HG03575 (cell line): Measurements from ENCODE around the gene CRYBB3.
"Not testable (repeated sequence)": the region's sequence is repeated elsewhere in the genome, so short reads cannot be mapped to it uniquely, and the experiment has no call there.

Experiments used
- ATAC-seq: cut with Tn5 transposase; IDR thresholded peaks from one replicate; pipeline ENCODE4 v1.9.1; 2021; ENCODE audit not compliant: unreplicated experiment, insufficient number of reproducible peaks, low FRiP score; ENCODE audit errors: extremely low read depth

CRYBB3 gene

DNA sequence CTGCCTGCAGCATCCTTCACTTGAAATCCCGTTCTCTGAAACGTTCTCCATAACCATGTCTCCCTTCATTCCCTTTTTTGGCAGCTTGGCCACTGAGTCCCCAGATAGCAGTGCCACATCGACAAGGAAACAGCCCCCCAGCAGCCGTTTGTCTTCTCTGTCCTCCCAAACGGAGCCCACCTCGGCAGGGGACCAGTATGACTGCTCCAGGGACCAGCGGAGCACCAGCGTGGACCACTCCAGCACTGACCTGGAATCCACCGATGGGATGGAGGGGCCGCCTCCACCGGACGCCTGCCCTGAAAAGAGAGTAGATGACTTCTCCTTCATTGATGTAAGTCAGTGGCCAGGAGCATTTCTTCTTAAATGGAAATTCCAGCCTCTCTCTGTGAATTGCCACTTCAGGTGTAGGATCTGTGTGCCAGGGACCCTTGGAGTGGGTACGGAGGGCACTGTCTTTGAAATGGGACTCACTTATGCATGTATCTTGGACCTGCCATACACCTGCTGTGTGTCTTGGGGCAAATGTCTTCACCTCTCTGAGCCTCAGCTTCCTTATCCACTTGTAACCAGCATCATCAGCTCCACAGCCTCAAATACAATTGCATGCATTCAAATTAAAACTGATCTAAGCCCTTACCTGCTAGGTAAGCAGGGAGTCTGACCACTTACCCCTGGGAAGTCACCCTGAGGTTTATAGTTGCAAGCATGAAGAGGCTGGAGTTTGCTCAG lies 25.3 kb upstream of the CRYBB3 start:
- ATAC-seq, result no peak

DNA sequence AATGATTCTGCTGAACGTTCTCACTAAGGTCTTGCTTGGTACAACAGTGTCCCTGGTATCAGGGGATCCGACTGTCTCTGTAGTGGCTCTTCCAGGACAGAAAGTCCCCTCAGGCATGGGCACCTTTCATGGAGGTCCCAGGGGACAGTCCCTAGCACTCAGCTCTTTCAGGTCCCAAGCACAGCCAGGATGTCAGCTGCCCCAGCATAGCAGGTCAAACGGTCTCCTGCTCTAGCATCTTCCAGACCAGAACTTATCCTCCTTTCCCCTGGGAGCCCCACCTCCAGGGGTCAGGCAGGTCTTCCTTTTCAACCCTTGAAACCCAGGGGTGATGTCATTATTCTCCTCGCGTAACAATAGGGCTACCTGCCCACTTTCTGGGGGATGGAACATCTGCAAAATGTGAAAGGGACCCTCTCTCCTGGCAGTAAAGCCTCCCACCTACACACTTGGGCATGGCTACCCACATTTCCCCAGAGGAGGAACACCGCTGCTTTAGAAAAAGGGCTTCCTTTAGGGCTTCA lies 24.7 kb upstream of the CRYBB3 start:
- ATAC-seq, result no peak

DNA sequence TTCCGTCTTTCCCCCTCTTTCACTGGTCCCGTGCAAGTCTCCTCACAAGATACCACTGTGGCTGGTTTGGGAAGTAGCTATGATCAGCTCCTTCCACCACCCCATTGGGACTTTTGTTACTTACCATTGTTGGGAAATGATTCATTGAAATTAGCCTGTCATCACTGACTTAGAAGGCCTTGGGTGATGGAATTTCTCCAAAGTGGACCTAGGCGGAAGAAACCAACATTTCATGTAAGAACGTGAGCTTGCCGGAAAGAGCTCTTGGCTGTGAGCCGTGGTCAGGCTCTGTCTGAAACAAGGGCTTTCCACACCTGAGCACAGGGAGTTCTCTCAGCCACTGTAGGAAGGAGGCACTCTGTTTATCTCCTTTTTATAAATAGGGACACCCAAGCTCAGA lies 23.5 kb upstream of the CRYBB3 start:
- no peak for ATAC-seq

DNA sequence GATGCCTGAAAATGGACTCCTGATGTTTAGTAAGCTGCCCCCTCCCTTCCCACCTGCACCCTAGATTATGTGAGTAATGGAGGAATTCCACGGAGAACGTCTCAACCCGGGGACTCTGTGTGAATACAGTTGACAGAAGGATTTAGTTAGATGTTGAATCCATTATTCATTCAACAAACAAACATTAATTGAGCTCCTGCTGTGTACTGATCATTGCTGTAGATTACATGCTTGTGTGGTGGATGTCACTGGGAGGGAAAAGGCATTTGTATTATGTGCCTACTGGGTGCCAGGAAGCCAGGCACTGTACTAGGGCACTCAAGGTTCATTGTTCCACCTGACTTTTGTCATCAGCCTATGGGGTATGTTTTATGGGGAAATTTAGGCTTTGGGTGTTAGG lies 22.9 kb upstream of the CRYBB3 start:
- no peak for ATAC-seq

DNA sequence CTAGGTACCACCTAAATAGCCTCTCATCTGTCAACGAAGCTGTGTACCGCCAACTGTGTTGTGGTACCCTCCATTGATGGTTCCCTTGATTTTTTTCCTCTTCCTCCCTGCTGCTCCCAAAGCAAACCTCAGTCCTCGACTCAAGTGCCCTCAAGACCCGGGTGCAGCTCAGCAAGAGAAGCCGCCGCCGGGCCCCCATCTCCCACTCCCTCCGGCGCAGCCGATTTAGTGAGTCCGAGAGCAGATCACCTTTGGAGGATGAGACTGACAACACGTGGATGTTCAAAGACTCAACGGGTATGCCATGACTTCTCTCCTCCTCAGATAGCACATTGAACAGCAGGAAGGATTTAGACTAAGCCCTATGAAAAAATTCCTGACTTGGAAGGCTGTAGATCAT lies 22.4 kb upstream of the CRYBB3 start:
- ATAC-seq, result no peak

DNA sequence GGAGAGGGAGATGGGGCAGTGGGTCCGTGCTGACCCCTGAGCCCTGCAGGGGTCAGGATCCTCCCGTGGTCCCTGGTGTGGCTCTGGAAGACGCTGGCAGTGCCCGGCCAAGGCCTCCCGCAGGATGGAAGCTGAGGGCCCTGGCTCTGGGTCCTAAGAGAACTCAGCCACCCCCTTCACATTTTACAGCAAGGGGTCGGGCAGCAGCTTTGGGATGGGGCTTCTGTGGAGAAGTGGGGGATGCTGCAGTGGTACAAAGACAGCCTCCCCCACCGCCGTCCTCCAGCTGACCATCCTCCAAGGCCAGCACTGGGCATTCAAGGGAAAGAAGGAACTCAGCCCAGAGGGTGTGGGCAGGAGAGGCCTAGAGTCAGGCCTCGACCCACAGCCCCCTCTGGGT lies 21.8 kb upstream of the CRYBB3 start:
- ATAC-seq, result no peak

DNA sequence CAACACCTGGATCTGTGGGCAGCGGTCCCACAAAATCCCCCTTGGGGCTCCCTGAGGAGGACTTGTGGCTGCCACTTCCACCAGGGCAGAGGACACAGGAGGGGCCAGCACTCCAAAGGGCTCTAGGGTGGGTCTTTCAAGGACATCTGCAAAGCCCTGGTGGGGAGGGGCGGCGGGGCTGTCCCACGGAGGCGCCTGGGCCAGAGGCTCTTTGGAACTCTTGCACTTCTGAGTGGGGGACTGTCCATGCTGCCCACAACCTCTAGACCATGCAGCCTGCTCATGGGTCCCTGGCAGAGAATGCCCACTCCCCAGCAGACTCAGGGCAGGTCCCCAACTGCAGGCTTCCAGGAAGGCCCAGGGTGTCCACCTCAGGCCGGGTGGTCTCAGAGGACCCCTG lies 21.3 kb upstream of the CRYBB3 start:
- ATAC-seq, result not testable (repeated sequence)

DNA sequence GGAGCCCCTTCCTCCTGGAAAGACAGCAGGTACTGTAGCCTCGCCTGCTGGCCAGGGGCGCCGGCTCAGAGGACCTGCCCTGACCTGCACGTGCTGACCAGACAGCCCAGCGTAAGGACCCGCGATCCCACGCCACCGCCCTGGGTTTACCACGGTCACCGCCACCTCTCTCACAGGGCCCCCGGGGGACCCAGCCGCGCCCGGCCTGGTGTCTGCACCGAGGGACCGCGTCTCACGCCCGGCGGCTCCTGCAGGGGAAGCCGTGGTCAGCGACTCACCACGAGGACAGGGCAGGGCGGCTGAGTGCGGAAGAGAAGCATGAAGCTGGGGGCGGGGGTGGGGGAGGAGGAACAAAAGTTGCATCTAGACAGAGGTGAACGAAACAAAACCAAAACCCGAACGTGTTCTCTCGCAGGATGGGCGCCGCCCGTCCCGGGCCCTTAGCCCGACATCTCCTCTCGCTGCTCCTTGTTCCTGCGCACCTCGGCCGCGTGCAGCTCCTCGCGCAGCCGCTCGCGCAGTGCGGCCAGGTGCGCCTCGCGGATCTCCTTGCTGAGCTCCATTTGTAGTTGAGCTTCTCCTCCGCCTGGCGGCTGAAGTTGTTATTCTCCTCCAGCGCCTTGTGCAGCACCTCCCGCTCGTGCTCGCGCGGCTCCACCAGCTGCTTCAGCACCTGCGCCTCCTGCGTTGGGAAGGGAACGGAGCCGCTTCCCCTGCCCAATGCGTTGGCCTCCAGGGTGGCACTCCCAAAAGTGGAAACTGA lies 20.6 kb upstream of the CRYBB3 start:
- not testable (repeated sequence) for ATAC-seq

DNA sequence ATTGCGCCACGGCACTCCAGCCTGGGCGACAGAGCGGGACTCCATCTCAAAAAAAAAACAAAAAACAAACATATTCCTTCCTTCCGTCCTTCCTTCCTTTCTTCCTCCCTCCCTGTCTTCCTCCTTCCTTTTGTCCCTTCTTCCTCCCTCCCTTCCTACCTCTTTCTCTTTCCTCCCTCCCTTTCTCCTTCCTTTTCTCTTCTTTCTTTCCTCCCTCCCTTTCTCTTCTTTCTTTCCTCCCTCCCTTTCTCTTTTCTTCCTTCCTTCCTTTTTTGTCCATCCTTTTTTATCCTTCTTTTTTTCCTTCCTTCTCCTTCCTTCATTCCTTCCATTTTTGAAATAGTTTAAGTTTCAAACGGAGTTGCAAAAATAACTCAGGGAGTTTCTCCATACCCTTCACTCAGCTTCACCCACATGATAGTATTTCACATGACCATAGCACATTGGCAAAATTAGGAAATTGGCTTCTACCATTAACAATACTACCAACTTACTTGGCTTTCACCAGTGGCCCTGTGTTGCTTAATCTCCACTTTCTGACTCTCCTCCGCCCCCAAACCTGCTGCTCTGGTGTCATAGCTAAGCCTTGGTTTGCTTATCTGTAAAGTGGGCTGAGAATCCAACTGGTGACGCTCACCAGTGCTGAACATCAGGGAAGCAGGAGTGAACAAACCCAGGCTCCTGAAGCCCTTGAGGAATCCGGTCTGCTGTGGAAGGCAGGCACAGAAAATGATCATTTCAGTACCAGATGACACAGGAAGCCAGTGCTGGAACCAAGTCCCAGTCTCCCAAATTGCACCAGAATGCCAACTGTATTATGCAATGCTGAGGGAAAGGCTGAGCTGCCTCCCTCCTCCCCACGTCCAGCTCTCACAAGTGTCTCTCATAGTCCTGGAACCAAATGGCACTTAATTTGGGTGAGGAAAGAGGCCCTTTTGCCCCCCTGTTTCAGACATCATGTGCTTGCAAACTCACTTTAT lies 17.2 kb upstream of the CRYBB3 start:
- ATAC-seq, result no peak

DNA sequence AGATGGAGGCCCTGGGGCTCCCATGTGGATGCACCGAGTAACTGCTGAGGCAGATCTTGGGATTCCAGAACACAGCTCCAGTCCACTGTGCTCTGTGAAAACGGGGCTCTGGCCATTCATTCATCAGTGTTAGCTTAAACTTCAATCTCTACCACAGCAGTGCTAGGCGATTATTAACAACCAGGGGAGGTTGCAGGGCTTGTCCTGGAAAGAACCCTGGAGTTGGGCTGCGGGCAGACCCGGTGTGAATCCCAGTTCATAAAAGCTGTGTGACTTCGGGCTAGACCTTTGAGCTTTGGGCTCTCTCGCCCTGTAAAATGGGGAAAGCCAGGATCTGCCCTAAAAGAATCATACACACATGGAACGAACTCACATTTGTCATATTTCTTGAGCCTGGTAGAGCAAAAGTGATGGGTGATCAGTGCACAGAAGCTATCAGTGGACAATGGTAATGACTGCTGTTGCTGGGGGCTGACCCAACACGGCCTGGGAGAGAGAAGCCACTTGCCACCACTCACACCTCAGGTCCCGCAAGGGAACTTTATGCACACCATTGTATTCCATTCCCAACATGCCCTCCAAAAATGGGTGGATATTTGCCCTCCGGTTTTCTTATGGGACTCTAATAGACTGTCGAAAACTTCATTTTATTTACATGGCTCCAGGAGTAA lies 15.6 kb upstream of the CRYBB3 start:
- no peak for ATAC-seq

DNA sequence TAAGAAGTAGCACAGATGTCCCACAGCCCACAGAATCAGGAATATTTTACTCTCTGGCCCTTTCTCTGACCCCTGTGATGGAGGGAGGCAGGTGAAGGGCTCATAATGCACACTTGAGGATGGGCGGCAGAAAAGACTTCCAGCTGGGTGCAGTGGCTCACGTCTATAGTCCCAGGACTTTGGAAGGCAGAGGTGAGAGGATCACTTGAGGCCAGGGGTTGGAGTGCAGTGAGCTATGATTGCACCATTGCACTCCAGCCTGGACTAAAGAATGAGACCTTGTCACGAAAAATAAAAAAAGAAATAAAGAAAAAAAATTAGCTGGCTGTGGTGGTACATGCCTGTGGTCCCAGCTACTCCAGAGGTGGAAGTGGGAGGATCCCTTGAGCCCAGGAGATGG lies 13.5 kb upstream of the CRYBB3 start:
- ATAC-seq, result no peak

DNA sequence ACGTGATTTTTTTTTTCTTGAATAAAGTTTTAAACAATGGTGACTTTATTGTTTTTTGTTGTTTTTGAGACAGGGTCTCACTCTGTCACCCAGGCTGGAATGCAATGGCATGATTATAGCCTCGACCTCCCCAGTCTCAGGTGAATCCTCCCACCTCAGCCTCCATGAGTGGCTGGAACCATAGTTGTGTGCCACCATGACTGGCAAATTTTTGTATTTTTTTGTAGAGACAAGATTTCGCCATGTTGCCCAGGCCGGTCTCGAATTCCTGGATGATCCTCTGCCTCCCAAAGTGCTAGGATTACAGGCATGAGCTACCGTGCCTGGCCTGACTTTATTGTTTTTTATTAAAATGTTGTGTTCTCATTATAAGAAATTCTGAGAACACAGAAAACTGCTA lies 12.2 kb upstream of the CRYBB3 start:
- no peak for ATAC-seq

DNA sequence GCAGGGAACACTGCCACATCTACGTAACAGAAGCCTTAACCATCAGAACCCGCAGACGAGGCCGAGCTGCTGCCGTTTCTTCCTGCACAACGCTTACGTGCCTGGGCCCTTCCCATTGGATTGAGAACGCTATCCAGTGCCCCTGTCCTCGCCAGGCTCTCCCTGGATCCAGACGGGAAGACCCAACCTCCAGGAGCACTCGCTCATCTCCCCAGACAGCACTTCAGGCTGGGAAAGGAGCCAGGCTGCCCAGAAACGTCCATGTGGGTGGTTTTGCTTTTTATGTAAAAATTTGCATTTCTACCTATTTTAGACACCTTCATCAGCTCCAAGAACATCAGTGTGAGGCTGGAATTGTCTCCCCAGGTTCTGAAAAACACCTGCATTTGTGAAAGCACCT lies 7.3 kb upstream of the CRYBB3 start:
- no peak for ATAC-seq

DNA sequence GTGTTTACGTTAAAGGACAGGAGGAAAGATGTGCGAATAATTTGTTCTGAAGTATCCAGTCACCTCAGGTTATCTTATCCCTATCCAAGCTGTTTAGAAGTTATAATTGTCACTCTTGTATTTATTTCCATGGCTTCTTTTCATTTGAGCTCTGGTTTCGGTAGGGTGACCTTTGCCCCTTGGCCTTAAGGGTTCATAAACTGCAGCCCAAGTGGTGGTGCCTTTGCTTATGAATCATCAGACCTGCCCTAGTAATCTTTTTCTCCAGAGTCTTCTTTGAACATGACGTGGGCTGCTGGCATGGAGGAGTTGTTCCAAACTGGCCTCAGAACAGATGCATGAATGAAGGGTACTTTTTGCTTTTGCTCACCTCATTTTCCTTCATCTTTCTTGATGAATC lies 6.5 kb upstream of the CRYBB3 start:
- ATAC-seq, result no peak

DNA sequence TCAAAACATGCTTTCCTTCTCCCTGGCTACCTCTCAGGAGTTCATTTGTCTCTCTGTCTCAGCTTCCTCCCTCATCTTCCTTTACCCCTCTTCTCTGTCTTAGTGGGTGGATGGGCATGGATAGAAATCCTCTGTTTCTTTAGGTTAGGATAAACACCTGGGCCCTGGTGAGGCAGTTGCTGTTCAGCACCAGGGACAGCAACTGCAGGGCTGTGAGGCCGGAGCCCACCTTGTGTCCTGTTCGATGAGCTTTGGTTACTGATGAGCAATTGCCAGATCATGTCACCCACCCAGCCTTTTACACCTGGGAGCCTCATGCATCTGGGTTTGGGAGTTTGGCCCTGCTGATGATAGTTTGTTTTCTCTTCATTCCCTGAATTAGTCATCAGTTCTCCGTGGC lies 6.1 kb upstream of the CRYBB3 start:
- ATAC-seq, result no peak

DNA sequence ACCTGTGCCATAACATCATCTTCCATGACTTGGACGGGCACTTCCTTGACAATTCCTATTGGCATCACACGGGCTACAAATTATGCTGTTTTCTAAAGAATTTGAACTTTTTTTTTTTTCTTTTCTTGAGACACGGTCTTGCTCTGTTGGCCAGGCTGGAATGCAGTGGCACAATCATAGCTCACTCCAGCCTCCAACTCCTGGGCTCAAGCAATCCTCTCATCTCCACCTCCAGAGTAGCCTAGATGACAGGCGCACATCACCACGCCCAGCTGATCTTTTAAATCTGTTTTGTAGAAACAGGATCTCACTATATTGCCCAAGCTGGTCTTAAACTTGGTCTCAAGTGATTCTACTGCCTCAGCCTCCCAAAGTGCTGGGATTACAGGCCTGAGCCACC lies 3.3 kb upstream of the CRYBB3 start:
- no peak for ATAC-seq

DNA sequence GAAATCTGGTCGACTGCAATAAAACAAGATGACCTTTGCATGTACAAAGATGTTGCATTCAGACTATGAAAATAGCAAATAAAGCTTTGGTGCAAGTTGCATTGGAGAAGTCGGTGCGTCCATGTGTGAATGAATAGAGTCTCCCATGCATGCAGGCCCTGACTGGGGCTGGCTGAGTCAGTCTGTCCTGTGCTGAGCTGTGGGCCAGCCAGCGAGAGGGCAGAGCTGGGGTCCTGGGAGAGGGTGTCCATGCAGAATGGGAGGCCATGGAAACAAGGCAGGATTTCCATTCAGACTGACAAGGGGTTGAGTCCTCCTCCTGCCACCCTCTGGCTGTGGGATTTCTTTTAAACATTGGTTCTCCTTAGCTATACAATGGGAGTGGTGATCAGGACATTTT lies 2.3 kb upstream of the CRYBB3 start:
- ATAC-seq, result no peak

DNA sequence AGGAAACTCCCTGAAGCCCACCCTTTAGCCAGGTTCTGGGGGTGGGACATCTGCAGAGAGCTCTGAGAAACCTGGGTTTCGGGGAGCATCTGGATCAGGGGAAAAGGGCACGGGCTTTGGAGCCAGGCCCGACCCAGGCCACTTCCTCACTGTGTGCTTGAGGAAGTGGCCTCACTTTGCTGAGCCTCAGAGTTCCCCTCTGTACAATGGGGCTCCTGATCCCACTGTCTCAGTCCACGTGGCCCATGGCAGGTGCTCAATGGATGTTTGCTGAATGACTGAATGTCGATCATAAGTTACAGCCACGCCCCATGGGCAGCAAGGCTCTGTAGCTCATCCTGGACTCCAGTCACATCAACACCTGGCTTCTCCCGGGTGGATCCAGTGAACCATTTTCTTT lies 1.3 kb downstream of the CRYBB3 start:
- ATAC-seq, result no peak
